ENCODE measurements around the gene ST3GAL3.
A peak's percentile ranks its signal among the peaks of the same experiment; 100 is the strongest.

ST3GAL3 gene

GRCh38 chr1:43687301-43688108 lies 19.8 kb upstream of the ST3GAL3 start:
- Mint-ChIP-seq H3K36me3 (ENCODE audit: low read depth) (peaks cover 2% of the 10 kb centered on the region), H3K27me3 (no peaks in the 10 kb centered on the region), H3K9me3 (no peaks in the 10 kb centered on the region), H3K27ac (no peak overlapping the region), H3K4me1 (ENCODE audit: low read depth) (no peaks in the 10 kb centered on the region), H3K4me3 (no peak overlapping the region)
- no peak for DNase-seq

GRCh38 chr1:43688109-43688387 lies 19.3 kb upstream of the ST3GAL3 start:
- H3K27ac Mint-ChIP-seq: no peak overlapping the region
- no peaks in the 10 kb centered on the region for H3K4me1 Mint-ChIP-seq (ENCODE audit: low read depth)
- no peaks in the 10 kb centered on the region for H3K36me3 Mint-ChIP-seq (ENCODE audit: low read depth)

GRCh38 chr1:43688594-43689000 lies 18.7 kb upstream of the ST3GAL3 start:
- Mint-ChIP-seq H3K4me3 (no peak overlapping the region), H3K9me3 (no peaks in the 10 kb centered on the region), H3K27ac (peak overlapping the region; percentile 20), H3K4me1 (ENCODE audit: low read depth) (no peaks in the 10 kb centered on the region), H3K27me3 (no peaks in the 10 kb centered on the region), H3K36me3 (ENCODE audit: low read depth) (no peaks in the 10 kb centered on the region)
- DNase-seq: no peak

More at GRCh38 chr1:43688109-43688387, 19.3 kb upstream of the ST3GAL3 start:
- no peak for DNase-seq
- no peaks in the 10 kb centered on the region for H3K9me3 Mint-ChIP-seq
- no peaks in the 10 kb centered on the region for H3K27me3 Mint-ChIP-seq
- no peak overlapping the region for H3K4me3 Mint-ChIP-seq

GRCh38 chr1:43689289-43689688 lies 18.0 kb upstream of the ST3GAL3 start:
- Mint-ChIP-seq H3K27ac (peak overlapping the region; percentile 56), H3K36me3 (ENCODE audit: low read depth) (no peaks in the 10 kb centered on the region), H3K4me3 (no peak overlapping the region), H3K9me3 (no peaks in the 10 kb centered on the region), H3K4me1 (ENCODE audit: low read depth) (no peaks in the 10 kb centered on the region), H3K27me3 (no peaks in the 10 kb centered on the region)
- no peak for DNase-seq

GRCh38 chr1:43691871-43692815 lies 15.2 kb upstream of the ST3GAL3 start:
- peak overlapping the region; percentile 0 for H3K27ac Mint-ChIP-seq
- no peak for DNase-seq
- H3K36me3 Mint-ChIP-seq (ENCODE audit: low read depth): no peaks in the 10 kb centered on the region
- H3K4me3 Mint-ChIP-seq: no peak overlapping the region
- H3K4me1 Mint-ChIP-seq (ENCODE audit: low read depth): no peaks in the 10 kb centered on the region
- no peaks in the 10 kb centered on the region for H3K27me3 Mint-ChIP-seq
- no peaks in the 10 kb centered on the region for H3K9me3 Mint-ChIP-seq

- no peak for DNase-seq
- Mint-ChIP-seq H3K36me3 (ENCODE audit: low read depth) (no peaks in the 10 kb centered on the region), H3K4me3 (no peak overlapping the region), H3K27ac (peak overlapping the region; percentile 0), H3K9me3 (no peaks in the 10 kb centered on the region), H3K4me1 (ENCODE audit: low read depth) (no peaks in the 10 kb centered on the region), H3K27me3 (no peaks in the 10 kb centered on the region)
Measured at GRCh38 chr1:43693371-43693770, 14.0 kb upstream of the ST3GAL3 start.

- Mint-ChIP-seq H3K4me1 (ENCODE audit: low read depth) (no peaks in the 10 kb centered on the region), H3K27ac (no peak overlapping the region), H3K36me3 (ENCODE audit: low read depth) (peaks cover 43% of the 10 kb centered on the region), H3K27me3 (no peaks in the 10 kb centered on the region), H3K4me3 (no peak overlapping the region), H3K9me3 (no peaks in the 10 kb centered on the region)
- no peak for DNase-seq
Measured at GRCh38 chr1:43699281-43699680, 8.1 kb upstream of the ST3GAL3 start.

- DNase-seq: no peak
- Mint-ChIP-seq H3K27ac (no peak overlapping the region), H3K27me3 (no peaks in the 10 kb centered on the region), H3K4me3 (no peak overlapping the region), H3K4me1 (ENCODE audit: low read depth) (peaks cover 22% of the 10 kb centered on the region), H3K36me3 (ENCODE audit: low read depth) (peaks cover 80% of the 10 kb centered on the region), H3K9me3 (no peaks in the 10 kb centered on the region)
Measured at GRCh38 chr1:43703836-43704235, 3.5 kb upstream of the ST3GAL3 start.

- Mint-ChIP-seq H3K36me3 (ENCODE audit: low read depth) (peaks cover 87% of the 10 kb centered on the region), H3K27me3 (no peaks in the 10 kb centered on the region), H3K9me3 (no peaks in the 10 kb centered on the region), H3K4me1 (ENCODE audit: low read depth) (peaks cover 26% of the 10 kb centered on the region), H3K4me3 (peak overlapping the region; percentile 45), H3K27ac (peak overlapping the region; percentile 74)
- DNase-seq: no peak
Measured at GRCh38 chr1:43704838-43705237, 2.5 kb upstream of the ST3GAL3 start.

GRCh38 chr1:43705334-43705733 lies 2.0 kb upstream of the ST3GAL3 start:
- peaks cover 27% of the 10 kb centered on the region for H3K4me1 Mint-ChIP-seq (ENCODE audit: low read depth)
- peak overlapping the region; percentile 91 for H3K27ac Mint-ChIP-seq
- no peaks in the 10 kb centered on the region for H3K9me3 Mint-ChIP-seq

GRCh38 chr1:43705982-43706597 lies 1.2 kb upstream of the ST3GAL3 start:
- peak overlapping the region; percentile 90 for H3K4me3 Mint-ChIP-seq
- peak; percentile 37 for DNase-seq
- peak overlapping the region; percentile 91 for H3K27ac Mint-ChIP-seq
- peaks cover 90% of the 10 kb centered on the region for H3K36me3 Mint-ChIP-seq (ENCODE audit: low read depth)
- H3K4me1 Mint-ChIP-seq (ENCODE audit: low read depth): peaks cover 31% of the 10 kb centered on the region
- H3K9me3 Mint-ChIP-seq: no peaks in the 10 kb centered on the region
- H3K27me3 Mint-ChIP-seq: no peaks in the 10 kb centered on the region

More at GRCh38 chr1:43705334-43705733, 2.0 kb upstream of the ST3GAL3 start:
- peaks cover 89% of the 10 kb centered on the region for H3K36me3 Mint-ChIP-seq (ENCODE audit: low read depth)
- no peak for DNase-seq
- H3K27me3 Mint-ChIP-seq: no peaks in the 10 kb centered on the region
- H3K4me3 Mint-ChIP-seq: peak overlapping the region; percentile 90

GRCh38 chr1:43706598-43707189 lies 642 bp upstream of the ST3GAL3 start:
- no peak for DNase-seq
- peak overlapping the region; percentile 90 for H3K4me3 Mint-ChIP-seq
- H3K27ac Mint-ChIP-seq: peak overlapping the region; percentile 91
- peaks cover 32% of the 10 kb centered on the region for H3K4me1 Mint-ChIP-seq (ENCODE audit: low read depth)
- H3K9me3 Mint-ChIP-seq: no peaks in the 10 kb centered on the region
- H3K36me3 Mint-ChIP-seq (ENCODE audit: low read depth): peaks cover 87% of the 10 kb centered on the region
- H3K27me3 Mint-ChIP-seq: no peaks in the 10 kb centered on the region

- Mint-ChIP-seq H3K27ac (peak overlapping the region; percentile 90), H3K27me3 (no peaks in the 10 kb centered on the region), H3K9me3 (no peaks in the 10 kb centered on the region), H3K36me3 (ENCODE audit: low read depth) (peaks cover 78% of the 10 kb centered on the region), H3K4me3 (peak overlapping the region; percentile 93), H3K4me1 (ENCODE audit: low read depth) (peaks cover 32% of the 10 kb centered on the region)
- no peak for DNase-seq
Measured at GRCh38 chr1:43708002-43708410, 670 bp downstream of the ST3GAL3 start.

- Mint-ChIP-seq H3K9me3 (no peaks in the 10 kb centered on the region), H3K4me1 (ENCODE audit: low read depth) (peaks cover 23% of the 10 kb centered on the region), H3K4me3 (no peak overlapping the region), H3K27me3 (no peaks in the 10 kb centered on the region), H3K27ac (no peak overlapping the region), H3K36me3 (ENCODE audit: low read depth) (peaks cover 47% of the 10 kb centered on the region)
- no peak for DNase-seq
Measured at GRCh38 chr1:43711049-43711448, 3.7 kb downstream of the ST3GAL3 start.
